Body of pancreas (tissue), 4 donors: ENCODE results near the gene ZNF281. TPM values are rescaled to one million over a fixed set of nuclear protein-coding genes. Genes with fewer than 3 reads are reported as not detected.
A peak's percentile ranks its signal among the peaks of the same experiment; 100 is the strongest.

Experiments used
- ATAC-seq: fragments of 150-250 bp; one replicate; pipeline ENCODE4 v1.9.1; 2016
- DNase-seq, 4 donors: peaks; one replicate each; pipeline ENCODE4 v3.0.0-alpha.2; 2019
- H3K27ac ChIP-seq, 4 donors: fragments of 200-600 bp; sonication (generic); 1 replicate in 3 of 4; 2 replicates in 1 of 4; pipeline versions ENCODE4 v1.5.1 to v1.6.1; 2016 to 2019; ENCODE audit warnings: mild to moderate bottlenecking in 1 of 4, mixed read lengths in 1 of 4, moderate library complexity in 1 of 4
- H3K27me3 ChIP-seq, 2 donors: fragments of 200-600 bp; sonication (generic); one replicate each; pipeline ENCODE4 v1.6.0; 2016; ENCODE audit warnings: mild to moderate bottlenecking in 1 of 2
- H3K36me3 ChIP-seq, 2 donors: fragments of 200-600 bp; sonication (generic); replicated peaks in 1 of 2; 2 replicates each; pipeline ENCODE4 v1.5.1; 2016; ENCODE audit warnings: low read depth in 2 of 2; ENCODE audit not compliant: insufficient read depth in 1 of 2
- H3K4me1 ChIP-seq: fragments of 200-600 bp; sonication (generic); one replicate; pipeline ENCODE4 v1.6.0; 2016
- H3K4me3 ChIP-seq, 2 donors: fragments of 200-600 bp; sonication (generic); 1 replicate in 1 of 2; 2 replicates in 1 of 2; pipeline ENCODE4 v1.5.1; 2016 to 2019
- H3K9me3 ChIP-seq, 3 donors: fragments of 200-600 bp; sonication (generic); 1 replicate in 2 of 3; 2 replicates in 1 of 3; pipeline ENCODE4 v1.5.1; 2016
- POLR2A ChIP-seq, 3 donors: fragments of 450-650 bp; IDR thresholded peaks; one replicate each; pipeline ENCODE4 v1.6.1; 2016; ENCODE audit warnings: antibody characterized with exemption in 3 of 3, mild to moderate bottlenecking in 2 of 3
- WGBS, 2 donors: methylation state at CpG; one replicate each; pipeline ENCODE4 v1.1.5; 2017; 5-methylcytosine and 5-hydroxymethylcytosine counted together
- intact Hi-C: fragments of 100-400 bp; cut with DNase I; formaldehyde crosslinking; loops from one replicate; pipeline ENCODE4 v1.15.1; 2023
- total RNA-seq, 2 donors: library from RNA; depleted of rRNA; stranded (reverse); fragments of >200 nt; gene quantifications; one replicate each; pipeline ENCODE4 v1.1.0, GENCODE V29; 2016
- TF ChIP-seq, protein P1 (sequence below), 7 experiments: fragments of 450-650 bp in 4 of 7; fragments of 200-600 bp in 3 of 7; sonication (generic) in 3 of 7; IDR thresholded peaks; one replicate each; pipeline ENCODE4 v1.5.1; 2016 to 2019; ENCODE audit warnings: antibody characterized with exemption in 7 of 7

ZNF281 gene
- total RNA-seq, 2 donors from 2014 or later = 6.5 to 7.9 TPM

DNA sequence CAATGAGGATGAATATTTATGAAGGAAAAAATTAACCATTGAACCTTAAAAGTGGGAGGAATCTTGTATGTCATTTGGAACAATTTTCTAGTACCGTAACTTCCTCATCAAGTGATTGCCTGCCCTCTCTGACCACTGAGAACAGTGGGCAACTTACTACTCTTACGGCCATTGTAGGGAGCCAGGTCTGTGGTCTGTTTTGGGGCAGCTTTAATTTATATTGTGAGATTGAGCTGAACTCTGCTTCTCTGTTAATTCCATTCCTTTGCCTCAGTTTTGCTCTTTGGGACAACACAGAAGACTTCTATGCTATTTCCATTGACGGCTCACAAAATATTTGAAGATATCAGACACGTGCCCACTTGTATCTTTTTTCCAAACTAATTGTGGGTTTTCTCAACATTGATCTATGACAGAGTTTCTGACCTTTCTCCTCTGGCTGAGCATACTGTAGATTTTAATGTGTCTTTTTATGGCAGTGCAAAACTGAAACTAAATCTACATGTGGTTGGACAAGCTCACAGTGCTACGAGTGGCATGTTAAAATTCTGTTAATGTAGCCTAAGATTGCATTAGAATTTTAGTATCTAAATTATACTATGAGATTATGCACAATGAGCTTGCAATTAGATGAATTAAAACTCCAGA, 27.8 kb upstream of the ZNF281 start:
- no peak for ATAC-seq
- H3K4me3 ChIP-seq = no peak overlapping the region
- no peaks in the 10 kb centered on the region for H3K27me3 ChIP-seq
- no peak for TF ChIP-seq POLR2A (IDR thresholded peaks at IDR 0.05)
- TF ChIP-seq, protein P1, sequence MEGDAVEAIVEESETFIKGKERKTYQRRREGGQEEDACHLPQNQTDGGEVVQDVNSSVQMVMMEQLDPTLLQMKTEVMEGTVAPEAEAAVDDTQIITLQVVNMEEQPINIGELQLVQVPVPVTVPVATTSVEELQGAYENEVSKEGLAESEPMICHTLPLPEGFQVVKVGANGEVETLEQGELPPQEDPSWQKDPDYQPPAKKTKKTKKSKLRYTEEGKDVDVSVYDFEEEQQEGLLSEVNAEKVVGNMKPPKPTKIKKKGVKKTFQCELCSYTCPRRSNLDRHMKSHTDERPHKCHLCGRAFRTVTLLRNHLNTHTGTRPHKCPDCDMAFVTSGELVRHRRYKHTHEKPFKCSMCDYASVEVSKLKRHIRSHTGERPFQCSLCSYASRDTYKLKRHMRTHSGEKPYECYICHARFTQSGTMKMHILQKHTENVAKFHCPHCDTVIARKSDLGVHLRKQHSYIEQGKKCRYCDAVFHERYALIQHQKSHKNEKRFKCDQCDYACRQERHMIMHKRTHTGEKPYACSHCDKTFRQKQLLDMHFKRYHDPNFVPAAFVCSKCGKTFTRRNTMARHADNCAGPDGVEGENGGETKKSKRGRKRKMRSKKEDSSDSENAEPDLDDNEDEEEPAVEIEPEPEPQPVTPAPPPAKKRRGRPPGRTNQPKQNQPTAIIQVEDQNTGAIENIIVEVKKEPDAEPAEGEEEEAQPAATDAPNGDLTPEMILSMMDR (IDR thresholded peaks at IDR 0.05) = no peak
- no peak for DNase-seq
- no peaks in the 10 kb centered on the region for H3K9me3 ChIP-seq
- 31 to 32% methylated on average over 5 of the region's 5 CpGs for WGBS, 2 donors
- H3K27ac ChIP-seq = peak overlapping the region in 1 of 4 donors; percentile 24
- intact Hi-C loops = no loop called here
- peaks cover 8% of the 10 kb centered on the region for H3K4me1 ChIP-seq
- no peaks in the 10 kb centered on the region for H3K36me3 ChIP-seq

- intact Hi-C loops = no loop called here
- Histone ChIP-seq H3K27ac (no peak overlapping the region), H3K9me3 (no peaks in the 10 kb centered on the region), H3K27me3 (no peaks in the 10 kb centered on the region), H3K4me1 (peaks cover 8% of the 10 kb centered on the region), H3K36me3 (no peaks in the 10 kb centered on the region), H3K4me3 (no peak overlapping the region)
- TF ChIP-seq, protein P1 (IDR thresholded peaks at IDR 0.05) = no peak
- no peak for TF ChIP-seq POLR2A (IDR thresholded peaks at IDR 0.05)
- DNase-seq = no peak
- ATAC-seq = no peak
Observed at GRCh38 chr1:200437088-200437487, 27.3 kb upstream of the ZNF281 start.

DNA sequence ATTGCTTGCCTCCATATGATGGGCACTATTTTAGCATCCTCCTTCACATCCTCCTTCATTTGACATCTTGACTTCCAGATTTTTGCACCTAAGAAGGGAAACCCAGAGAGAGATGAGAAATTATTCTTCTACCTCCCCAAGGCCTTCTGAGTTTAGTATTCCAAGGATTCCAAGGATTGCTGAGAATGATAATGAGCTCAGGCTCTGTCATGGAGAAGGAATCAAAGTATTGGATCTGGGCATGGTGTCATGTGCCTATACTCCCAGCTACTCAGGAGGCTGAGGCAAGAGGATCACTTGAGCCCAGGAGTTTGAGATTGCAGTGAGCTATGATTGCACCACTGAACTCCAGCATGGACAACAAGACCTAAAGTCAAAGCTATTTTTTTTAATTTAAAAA, 26.6 kb upstream of the ZNF281 start:
- intact Hi-C loops = no loop called here
- H3K27ac ChIP-seq = no peak overlapping the region

GRCh38 chr1:200435200-200435780, 25.5 kb upstream of the ZNF281 start:
- H3K9me3 ChIP-seq = no peaks in the 10 kb centered on the region
- DNase-seq (no peak), ATAC-seq (no peak)
- TF ChIP-seq, protein P1 (IDR thresholded peaks at IDR 0.05) = no peak
- TF ChIP-seq POLR2A (IDR thresholded peaks at IDR 0.05) = no peak
- WGBS, 2 donors = 79 to 93% methylated on average over 8 of the region's 8 CpGs
- H3K4me1 ChIP-seq = peaks cover 8% of the 10 kb centered on the region
- H3K27me3 ChIP-seq = no peaks in the 10 kb centered on the region
- no peak overlapping the region for H3K4me3 ChIP-seq
- H3K36me3 ChIP-seq = no peaks in the 10 kb centered on the region
- no peak overlapping the region for H3K27ac ChIP-seq
- intact Hi-C loops = no loop called here

More for the DNA sequence above, 26.6 kb upstream of the ZNF281 start:
- TF ChIP-seq, protein P1 (IDR thresholded peaks at IDR 0.05) = no peak
- no peak for TF ChIP-seq POLR2A (IDR thresholded peaks at IDR 0.05)
- Histone ChIP-seq H3K36me3 (no peaks in the 10 kb centered on the region), H3K4me1 (peaks cover 8% of the 10 kb centered on the region), H3K9me3 (no peaks in the 10 kb centered on the region), H3K27me3 (no peaks in the 10 kb centered on the region), H3K4me3 (no peak overlapping the region)
- DNase-seq = no peak
- ATAC-seq = no peak

GRCh38 chr1:200433586-200433985, 23.8 kb upstream of the ZNF281 start:
- DNase-seq (no peak), ATAC-seq (no peak)
- intact Hi-C loops = no loop called here
- Histone ChIP-seq H3K4me3 (no peak overlapping the region), H3K9me3 (no peaks in the 10 kb centered on the region), H3K27me3 (no peaks in the 10 kb centered on the region), H3K27ac (no peak overlapping the region), H3K36me3 (no peaks in the 10 kb centered on the region), H3K4me1 (peaks cover 8% of the 10 kb centered on the region)
- TF ChIP-seq, protein P1 (IDR thresholded peaks at IDR 0.05) = no peak
- TF ChIP-seq POLR2A (IDR thresholded peaks at IDR 0.05) = no peak
- 52 to 63% methylated on average over 1 of the region's 1 CpG for WGBS, 2 donors
